Activated CD8-positive, alpha-beta memory T cell treated with anti-CD3 and anti-CD28 coated beads for 36 hours (primary cell): ENCODE results near the gene SNAP29. TPM values are rescaled to one million over a fixed set of nuclear protein-coding genes. Genes with fewer than 3 reads are reported as not detected.

Source experiments
- CTCF ChIA-PET: fragments of 350-600 bp; sonication (Branson Sonifier 250); formaldehyde crosslinking; loops from one replicate; lab custom pipeline; 2021; ENCODE audit warnings: antibody characterized with exemption; lab: Charles Lee
- POLR2A ChIA-PET: fragments of 350-600 bp; sonication (Branson Sonifier 250); formaldehyde crosslinking; loops from one replicate; lab custom pipeline; 2021; ENCODE audit warnings: antibody characterized with exemption; lab: Charles Lee
- total RNA-seq, 2 experiments: library from RNA; stranded (reverse); gene quantifications; one replicate each; pipeline ENCODE4 v1.2.3, GENCODE V29; 2021

Gene SNAP29
- total RNA-seq, 2 experiments from 2014 or later = 20.2 to 20.7 TPM

DNA sequence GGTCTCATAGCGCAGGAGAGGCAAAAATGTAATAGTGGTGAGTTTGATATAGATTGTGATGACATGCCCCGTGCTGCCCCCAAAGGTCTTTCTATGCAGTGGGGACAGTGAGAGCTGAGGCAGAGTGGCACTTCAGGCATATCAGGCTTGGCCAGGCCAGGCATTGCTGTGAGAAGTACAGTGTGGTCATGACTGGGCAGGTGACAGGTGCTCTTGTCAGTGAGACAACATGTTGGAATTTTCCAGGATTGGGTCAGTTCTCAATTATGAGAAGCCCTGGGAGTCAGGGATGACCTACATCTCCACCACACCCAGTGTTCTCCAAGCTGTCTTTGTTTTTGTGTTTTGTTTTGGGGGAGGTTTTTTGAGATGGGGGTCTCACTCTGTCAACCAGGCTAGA, 3.7 kb downstream of the SNAP29 start:
- ChIA-PET POLR2A (no interaction called here), CTCF (no interaction called here)

GRCh38 chr22:20863366-20863765, 4.6 kb downstream of the SNAP29 start:
- CTCF ChIA-PET = interaction anchor here (0.8 kb wide), 1 partner anchor 53 kb away, joined by 5 read pairs; no protein-coding TSS in a partner anchor
- POLR2A ChIA-PET = no interaction called here

GRCh38 chr22:20864186-20864908, 5.5 kb downstream of the SNAP29 start:
- ChIA-PET CTCF (interaction anchor here (0.6 to 0.8 kb wide), 2 partner anchors 21 to 52 kb away, joined by 3 to 5 read pairs; no protein-coding TSS in a partner anchor), POLR2A (no interaction called here)

- ChIA-PET CTCF (interaction anchor here (0.6 kb wide), 1 partner anchor 20 kb away, joined by 3 read pairs; no protein-coding TSS in a partner anchor), POLR2A (no interaction called here)
Measured at GRCh38 chr22:20865331-20865730, 6.5 kb downstream of the SNAP29 start.

GRCh38 chr22:20865875-20866445, 7.2 kb downstream of the SNAP29 start:
- CTCF ChIA-PET = no interaction called here
- POLR2A ChIA-PET = no interaction called here

DNA sequence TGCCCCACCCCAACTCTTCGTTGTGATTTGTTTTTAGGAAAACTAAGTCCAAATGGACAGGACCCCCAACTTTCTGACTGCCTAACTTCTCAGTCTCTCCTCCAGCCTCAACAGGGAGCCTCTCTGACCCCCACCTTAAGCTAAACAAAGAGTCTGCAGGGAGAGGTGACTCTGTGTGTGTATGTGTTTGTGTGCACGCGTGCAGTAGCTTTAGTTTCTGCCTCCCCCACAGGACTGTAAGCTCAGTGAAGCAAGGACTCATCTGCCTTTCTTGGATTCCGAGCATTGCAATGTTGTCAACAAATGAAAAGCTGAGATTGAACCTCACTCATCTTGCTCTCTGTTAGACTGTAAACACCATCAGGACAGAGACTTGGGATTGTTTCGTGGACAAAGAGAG, 7.9 kb downstream of the SNAP29 start:
- ChIA-PET CTCF (interaction anchor here (0.6 to 1.3 kb wide), 2 partner anchors 16 to 55 kb away, joined by 3 to 4 read pairs; no protein-coding TSS in a partner anchor), POLR2A (no interaction called here)

GRCh38 chr22:20867179-20868024, 8.6 kb downstream of the SNAP29 start:
- POLR2A ChIA-PET = no interaction called here
- CTCF ChIA-PET = interaction anchor here (0.6 to 1.3 kb wide), 3 partner anchors 9 to 54 kb away, joined by 3 to 4 read pairs (median 4); no protein-coding TSS in a partner anchor

DNA sequence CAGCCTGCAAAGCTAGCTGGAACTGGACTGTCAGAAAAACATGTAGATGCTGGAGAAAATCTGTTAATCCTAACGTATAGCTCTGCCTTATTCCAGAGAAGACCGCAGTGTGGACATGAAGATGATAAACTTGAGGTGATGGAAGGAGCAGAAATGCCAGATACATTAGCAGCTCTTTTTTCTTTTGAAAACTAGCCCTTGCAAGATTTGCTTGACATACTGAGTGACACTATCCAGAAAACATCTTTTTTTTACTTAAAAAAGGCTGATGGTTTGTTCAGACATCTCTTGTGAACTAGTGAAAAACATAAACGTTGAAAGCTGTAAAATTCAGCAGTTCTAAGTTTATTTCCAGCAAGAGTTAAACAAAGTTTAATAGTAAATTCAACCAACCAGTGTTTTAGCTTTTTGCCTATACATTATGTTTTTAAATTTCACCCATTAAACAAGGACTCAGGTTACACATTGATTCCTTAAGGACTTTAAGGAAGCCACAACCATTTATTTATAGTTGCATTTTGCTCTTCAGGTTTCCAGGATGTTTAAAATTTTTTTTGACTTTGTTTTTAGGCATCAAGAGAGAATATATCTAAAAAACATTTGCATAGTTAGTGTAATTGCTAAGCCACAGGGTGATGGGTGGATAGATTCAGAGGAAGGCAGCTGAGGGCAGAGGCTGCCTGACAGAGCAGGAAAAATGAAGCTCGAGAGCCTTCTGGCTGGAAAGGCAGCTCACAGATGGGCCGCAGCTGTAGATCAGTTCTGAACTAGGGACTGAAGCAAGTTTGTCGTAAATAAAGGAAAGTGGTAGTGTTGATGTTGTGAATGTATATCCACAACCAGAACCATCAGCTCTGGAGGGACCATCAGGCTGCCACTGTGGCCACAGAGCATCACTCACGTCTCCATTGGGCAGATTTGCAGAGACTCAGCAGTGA, 9.5 kb downstream of the SNAP29 start:
- POLR2A ChIA-PET = no interaction called here
- CTCF ChIA-PET = interaction anchor here (1.2 to 1.3 kb wide), 2 partner anchors 8 to 53 kb away, joined by 4 read pairs; no protein-coding TSS in a partner anchor

GRCh38 chr22:20869234-20869633, 10.4 kb downstream of the SNAP29 start:
- CTCF ChIA-PET = no interaction called here
- POLR2A ChIA-PET = no interaction called here

- POLR2A ChIA-PET = no interaction called here
Measured at GRCh38 chr22:20873214-20873613, 14.4 kb downstream of the SNAP29 start.

DNA sequence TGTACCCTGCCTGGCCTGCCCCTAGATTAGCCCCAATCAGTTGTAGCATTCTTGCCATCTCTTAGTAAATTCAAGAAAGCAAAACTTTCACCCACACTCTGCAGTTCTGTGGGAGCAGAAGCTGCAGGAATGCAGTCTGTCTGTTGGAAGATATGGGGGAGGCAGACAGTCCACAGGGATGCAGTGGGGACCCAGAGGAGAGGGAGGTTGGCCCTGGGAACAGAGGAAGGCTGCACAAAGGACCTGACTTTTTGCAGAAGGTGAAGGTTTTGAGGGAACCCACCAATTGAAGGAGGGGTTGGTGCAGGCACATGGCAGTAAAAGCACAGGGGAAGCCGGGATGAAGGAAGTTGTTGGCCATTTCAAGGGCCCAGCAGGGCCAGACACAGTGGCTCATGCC, 16.5 kb downstream of the SNAP29 start:
- CTCF ChIA-PET = interaction anchor here (0.7 to 1.1 kb wide), 2 partner anchors 16 to 28 kb away, joined by 3 to 4 read pairs; no protein-coding TSS in a partner anchor
- POLR2A ChIA-PET = no interaction called here

More at GRCh38 chr22:20873214-20873613, 14.4 kb downstream of the SNAP29 start:
- CTCF ChIA-PET = interaction anchor here (0.7 kb wide), 2 partner anchors 9 to 163 kb away, joined by 3 to 4 read pairs; no protein-coding TSS in a partner anchor

DNA sequence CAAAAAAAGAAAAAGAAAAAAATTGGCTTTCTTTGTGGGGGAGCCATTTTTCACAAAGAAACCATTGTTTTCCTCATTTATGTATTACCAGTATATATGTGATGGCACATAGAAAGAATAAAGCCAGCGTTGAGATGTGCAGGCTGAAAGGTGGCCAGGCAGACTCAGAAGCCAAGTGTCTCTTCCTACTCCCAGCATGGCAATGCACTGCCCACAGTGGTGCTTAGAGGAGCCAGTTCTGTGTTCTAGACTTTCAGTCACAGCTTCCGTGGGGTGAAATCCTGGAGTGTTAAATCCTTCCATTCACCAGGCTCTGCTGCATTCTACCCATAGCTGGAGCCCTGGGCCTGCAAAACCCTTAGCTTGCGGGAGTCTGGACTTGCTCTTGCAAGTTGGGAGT, 18.9 kb downstream of the SNAP29 start:
- POLR2A ChIA-PET = no interaction called here
- CTCF ChIA-PET = no interaction called here

DNA sequence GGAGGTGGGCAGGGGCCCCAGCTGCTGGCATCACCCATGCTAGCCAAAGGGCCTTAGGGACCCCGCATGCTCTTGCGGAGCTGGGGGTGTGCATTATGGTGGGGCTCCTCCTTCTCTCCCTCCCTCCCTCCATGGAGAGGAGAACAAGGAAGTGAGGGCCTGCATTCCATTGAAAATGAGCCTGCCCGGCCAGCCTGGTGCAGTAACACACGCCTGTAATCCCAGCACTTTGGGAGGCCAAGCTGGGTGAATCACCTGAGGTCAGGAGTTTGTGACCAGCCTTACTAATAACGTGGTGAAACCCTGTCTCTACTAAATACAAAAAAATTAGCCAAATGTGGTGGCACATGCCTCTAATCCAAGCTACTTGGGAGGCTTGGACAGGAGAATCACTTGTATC, 22.4 kb downstream of the SNAP29 start:
- POLR2A ChIA-PET = no interaction called here
- CTCF ChIA-PET = no interaction called here

DNA sequence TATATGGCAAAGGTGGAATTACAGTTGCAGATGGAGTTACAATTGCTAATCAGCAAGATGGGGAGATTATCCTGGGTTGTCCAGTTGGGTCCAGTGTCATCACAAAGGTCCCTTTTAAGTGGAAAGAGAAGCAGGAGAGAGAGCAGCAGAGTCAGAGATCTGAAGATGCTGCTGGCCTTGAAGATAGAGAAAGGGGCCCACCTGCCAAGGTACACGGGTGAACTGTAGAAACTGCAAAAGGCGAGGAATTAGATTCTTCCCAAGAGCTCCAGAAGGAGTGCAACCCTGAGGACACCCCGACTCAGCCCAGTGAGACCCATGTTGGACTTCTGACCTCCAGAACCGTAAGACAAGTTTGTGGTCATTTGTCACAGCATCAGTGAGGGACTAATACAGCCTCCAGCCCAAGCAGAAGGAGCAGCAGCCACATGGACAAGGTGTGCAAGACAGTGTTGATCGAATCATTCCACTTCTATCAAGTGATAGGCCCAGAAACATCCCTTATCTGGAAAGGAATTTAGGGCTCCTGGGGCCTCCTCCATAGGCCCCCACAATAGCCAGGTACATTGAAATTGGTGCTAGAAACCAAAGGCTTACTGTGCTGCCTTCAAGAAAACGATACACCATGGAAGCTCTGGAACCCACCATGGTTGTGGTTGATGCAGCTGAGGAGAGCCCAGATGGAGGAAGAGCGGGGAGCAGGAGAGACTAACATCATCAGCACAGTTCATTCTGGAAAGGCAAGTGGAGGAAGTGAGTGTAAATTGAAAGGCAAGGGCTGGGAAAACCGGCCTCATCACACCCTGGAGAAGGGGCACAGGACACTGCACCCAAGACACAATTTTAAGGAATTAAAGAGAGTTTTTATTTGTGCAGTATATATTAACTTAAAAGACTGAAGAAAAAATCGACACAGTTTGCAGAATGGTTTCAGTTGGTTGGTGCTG, 23.3 kb downstream of the SNAP29 start:
- ChIA-PET CTCF (interaction anchor here (0.6 kb wide), 1 partner anchor 9 kb away, joined by 4 read pairs; no protein-coding TSS in a partner anchor), POLR2A (no interaction called here)

- ChIA-PET CTCF (interaction anchor here (0.7 kb wide), 1 partner anchor 16 kb away, joined by 3 read pairs; no protein-coding TSS in a partner anchor), POLR2A (no interaction called here)
Measured at GRCh38 chr22:20882855-20883254, 24.0 kb downstream of the SNAP29 start.

DNA sequence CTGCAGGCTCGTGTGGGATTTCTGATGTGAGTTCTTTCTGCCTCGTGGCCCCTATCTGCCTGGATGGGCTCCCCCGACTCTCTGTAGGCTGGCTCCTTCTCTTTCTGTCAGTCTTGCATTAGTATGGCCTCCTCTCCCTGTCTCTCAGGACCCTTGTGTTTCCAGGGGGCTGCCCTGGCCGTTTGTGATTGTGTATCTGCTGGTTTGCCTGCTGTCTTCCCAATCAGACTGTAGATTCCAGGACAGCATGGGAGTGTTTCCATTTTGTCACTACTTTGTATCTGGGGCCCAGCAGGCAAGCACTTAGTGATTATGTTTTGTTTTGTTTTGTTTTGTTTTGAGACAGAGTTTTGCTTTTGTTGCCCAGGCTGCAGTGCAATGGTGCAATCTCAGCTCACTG, 25.6 kb downstream of the SNAP29 start:
- ChIA-PET CTCF (no interaction called here), POLR2A (no interaction called here)

DNA sequence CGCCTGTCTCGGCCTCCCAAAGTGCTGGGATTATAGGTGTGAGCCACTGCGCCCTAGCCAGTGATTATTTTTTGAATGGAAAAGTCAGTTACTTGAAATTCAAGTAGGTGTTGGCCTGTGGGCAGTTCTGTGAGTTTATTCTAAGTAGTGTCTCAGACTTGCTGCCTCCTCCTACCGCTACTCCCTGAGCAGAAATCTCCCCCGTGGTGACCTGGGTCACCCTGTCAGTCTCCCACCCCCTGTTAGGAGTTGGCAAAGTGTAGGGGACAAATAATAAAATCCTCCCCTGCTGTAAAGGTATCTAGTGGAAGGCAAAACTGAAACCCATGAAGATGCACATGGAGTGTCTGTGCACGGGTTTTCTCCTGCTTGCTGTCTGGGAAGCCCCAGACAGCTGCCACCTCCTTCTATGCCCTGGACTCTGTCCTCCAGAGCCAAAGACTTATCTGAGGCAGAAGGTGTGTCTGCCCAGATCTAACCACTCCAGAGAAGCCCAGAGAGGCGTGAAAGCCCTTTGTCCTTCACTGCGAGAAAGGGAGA, 26.3 kb downstream of the SNAP29 start:
- ChIA-PET POLR2A (no interaction called here), CTCF (interaction anchor here (0.9 to 1.1 kb wide), 2 partner anchors 20 to 120 kb away, joined by 3 read pairs; no protein-coding TSS in a partner anchor)
